Glutamatergic neuron (in vitro differentiated cells): ENCODE results near the gene TBC1D14. TPM values are rescaled to one million over a fixed set of nuclear protein-coding genes. Genes with fewer than 3 reads are reported as not detected.

Source experiments
- DNase-seq: peaks from one replicate; pipeline ENCODE4 v3.0.0; 2022
- H3K27ac Mint-ChIP-seq: one replicate; pipeline ENCODE4 v1.8.0; 2020; ENCODE audit warnings: mild to moderate bottlenecking, mixed read lengths, inconsistent platforms; ENCODE audit not compliant: unreplicated experiment
- H3K27me3 Mint-ChIP-seq: one replicate; pipeline ENCODE4 v1.8.0; 2020; ENCODE audit warnings: mild to moderate bottlenecking, moderate library complexity, mixed read lengths, inconsistent platforms; ENCODE audit not compliant: unreplicated experiment
- H3K36me3 Mint-ChIP-seq: one replicate; pipeline ENCODE4 v1.8.0; 2020; ENCODE audit warnings: mild to moderate bottlenecking, mixed read lengths, inconsistent platforms; ENCODE audit not compliant: unreplicated experiment
- H3K4me1 Mint-ChIP-seq: one replicate; pipeline ENCODE4 v1.8.0; 2020; ENCODE audit warnings: mild to moderate bottlenecking, low read depth, mixed read lengths, inconsistent platforms; ENCODE audit not compliant: unreplicated experiment
- H3K4me3 Mint-ChIP-seq: one replicate; pipeline ENCODE4 v1.8.0; 2020; ENCODE audit warnings: mild to moderate bottlenecking, mixed read lengths, inconsistent platforms; ENCODE audit not compliant: unreplicated experiment
- H3K9me3 Mint-ChIP-seq: one replicate; pipeline ENCODE4 v1.8.0; 2020; ENCODE audit warnings: mild to moderate bottlenecking, moderate library complexity, mixed read lengths, inconsistent platforms; ENCODE audit not compliant: unreplicated experiment
- total RNA-seq: library from RNA; stranded (reverse); fragmentation: NEBNext Ultra II Directional; extraction: Animal tissue kit (Norgen Biotek cat#: 25700); gene quantifications from one replicate; pipeline ENCODE4 v1.2.1, GENCODE V29; 2021; ENCODE audit not compliant: unreplicated experiment
- TF ChIP-seq, protein P1 (sequence below): fragments of 200-600 bp; sonication (generic); IDR thresholded peaks from one replicate; pipeline ENCODE4 v1.5.0; 2021; ENCODE audit not compliant: partially characterized antibody, unreplicated experiment

Gene TBC1D14
- total RNA-seq, 1 donor from 2014 or later, result 82.2 TPM

DNA sequence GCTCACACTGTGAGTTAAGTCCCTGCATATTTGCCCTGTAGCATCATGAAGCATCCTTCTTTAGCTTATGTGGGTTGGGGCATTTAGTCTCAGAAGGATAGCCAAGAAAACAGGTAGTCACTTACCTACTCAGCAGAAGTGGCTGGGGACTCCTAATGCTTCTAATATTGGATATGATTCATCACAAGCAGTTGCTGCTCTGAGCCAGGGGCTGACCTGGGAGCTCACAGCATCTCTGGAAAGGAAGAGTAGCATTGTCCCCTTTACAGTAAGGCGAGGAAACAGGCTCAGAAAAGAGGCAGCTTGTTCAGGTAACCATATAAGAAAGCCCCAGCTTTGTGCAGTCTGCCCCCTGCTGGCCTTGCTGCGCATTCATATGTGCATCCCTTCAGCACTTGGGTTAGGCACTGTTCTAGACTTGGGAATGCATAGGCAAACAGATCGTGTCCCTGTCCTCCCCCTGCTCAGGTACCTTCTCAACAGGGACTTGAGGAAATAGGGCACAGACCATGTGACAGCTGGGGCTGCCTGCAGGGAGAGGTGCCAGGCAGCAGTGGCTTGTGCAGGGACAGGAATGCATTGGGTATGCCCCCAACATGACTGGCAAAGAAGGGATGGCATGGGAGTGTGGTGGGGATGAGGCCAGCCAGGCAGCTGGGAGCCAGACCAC is 35.7 kb upstream of the TBC1D14 start:
- no peak overlapping the region for H3K4me3 Mint-ChIP-seq
- H3K27me3 Mint-ChIP-seq, result peaks cover 4% of the 10 kb centered on the region
- H3K9me3 Mint-ChIP-seq, result peaks cover 21% of the 10 kb centered on the region
- no peak overlapping the region for H3K27ac Mint-ChIP-seq
- TF ChIP-seq, protein P1, sequence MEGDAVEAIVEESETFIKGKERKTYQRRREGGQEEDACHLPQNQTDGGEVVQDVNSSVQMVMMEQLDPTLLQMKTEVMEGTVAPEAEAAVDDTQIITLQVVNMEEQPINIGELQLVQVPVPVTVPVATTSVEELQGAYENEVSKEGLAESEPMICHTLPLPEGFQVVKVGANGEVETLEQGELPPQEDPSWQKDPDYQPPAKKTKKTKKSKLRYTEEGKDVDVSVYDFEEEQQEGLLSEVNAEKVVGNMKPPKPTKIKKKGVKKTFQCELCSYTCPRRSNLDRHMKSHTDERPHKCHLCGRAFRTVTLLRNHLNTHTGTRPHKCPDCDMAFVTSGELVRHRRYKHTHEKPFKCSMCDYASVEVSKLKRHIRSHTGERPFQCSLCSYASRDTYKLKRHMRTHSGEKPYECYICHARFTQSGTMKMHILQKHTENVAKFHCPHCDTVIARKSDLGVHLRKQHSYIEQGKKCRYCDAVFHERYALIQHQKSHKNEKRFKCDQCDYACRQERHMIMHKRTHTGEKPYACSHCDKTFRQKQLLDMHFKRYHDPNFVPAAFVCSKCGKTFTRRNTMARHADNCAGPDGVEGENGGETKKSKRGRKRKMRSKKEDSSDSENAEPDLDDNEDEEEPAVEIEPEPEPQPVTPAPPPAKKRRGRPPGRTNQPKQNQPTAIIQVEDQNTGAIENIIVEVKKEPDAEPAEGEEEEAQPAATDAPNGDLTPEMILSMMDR, result peak; percentile 83
- H3K4me1 Mint-ChIP-seq, result peaks cover 22% of the 10 kb centered on the region
- peaks cover 20% of the 10 kb centered on the region for H3K36me3 Mint-ChIP-seq
- DNase-seq, result peak; percentile 85

DNA sequence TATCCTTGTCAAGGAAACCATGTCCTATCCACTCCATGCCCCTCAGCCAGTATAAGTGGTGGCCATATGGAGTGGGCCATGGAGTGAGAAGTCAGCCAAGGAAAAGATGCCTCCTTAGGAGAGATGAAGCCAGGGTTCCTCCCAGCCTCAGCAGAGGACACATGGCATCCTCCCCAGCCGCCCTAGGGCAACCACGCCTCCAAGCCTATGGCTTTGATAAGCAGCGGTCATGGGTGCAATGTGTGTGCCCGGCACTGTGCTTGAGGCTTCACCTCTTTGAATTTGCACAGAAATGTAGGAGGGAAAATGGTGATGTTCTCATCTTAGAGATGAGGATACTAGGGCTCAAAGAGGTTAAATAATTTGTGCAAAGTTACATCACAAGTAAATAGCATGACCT is 34.6 kb upstream of the TBC1D14 start:
- Mint-ChIP-seq H3K27ac (no peak overlapping the region), H3K4me1 (peaks cover 22% of the 10 kb centered on the region), H3K9me3 (peaks cover 21% of the 10 kb centered on the region), H3K27me3 (peaks cover 4% of the 10 kb centered on the region), H3K36me3 (peaks cover 26% of the 10 kb centered on the region), H3K4me3 (no peak overlapping the region)
- DNase-seq, result no peak
- TF ChIP-seq, protein P1, result no peak

DNA sequence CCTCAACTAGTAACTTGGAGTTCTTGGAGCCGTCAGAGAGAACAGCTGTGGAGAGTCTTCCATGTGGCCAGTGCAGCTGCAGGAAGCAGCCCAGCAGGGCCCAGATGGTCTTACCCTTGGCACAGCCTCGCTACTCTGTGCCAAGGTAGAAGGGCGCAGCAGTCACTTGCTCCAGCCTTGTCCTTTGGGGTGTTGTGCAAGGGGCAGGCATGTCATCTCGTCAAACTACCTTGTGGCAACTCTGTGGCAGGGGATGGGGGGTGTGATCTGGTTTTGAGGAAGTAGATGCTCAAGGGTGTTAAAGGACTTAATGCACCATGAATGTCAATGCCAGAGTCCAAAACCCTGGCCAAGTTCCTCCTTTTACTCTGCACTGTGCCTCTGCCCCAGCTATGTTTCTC is 34.2 kb upstream of the TBC1D14 start:
- TF ChIP-seq, protein P1, result no peak
- Mint-ChIP-seq H3K27me3 (peaks cover 2% of the 10 kb centered on the region), H3K4me3 (no peak overlapping the region), H3K27ac (no peak overlapping the region), H3K36me3 (peaks cover 26% of the 10 kb centered on the region), H3K9me3 (peaks cover 21% of the 10 kb centered on the region), H3K4me1 (peaks cover 22% of the 10 kb centered on the region)
- DNase-seq, result no peak

DNA sequence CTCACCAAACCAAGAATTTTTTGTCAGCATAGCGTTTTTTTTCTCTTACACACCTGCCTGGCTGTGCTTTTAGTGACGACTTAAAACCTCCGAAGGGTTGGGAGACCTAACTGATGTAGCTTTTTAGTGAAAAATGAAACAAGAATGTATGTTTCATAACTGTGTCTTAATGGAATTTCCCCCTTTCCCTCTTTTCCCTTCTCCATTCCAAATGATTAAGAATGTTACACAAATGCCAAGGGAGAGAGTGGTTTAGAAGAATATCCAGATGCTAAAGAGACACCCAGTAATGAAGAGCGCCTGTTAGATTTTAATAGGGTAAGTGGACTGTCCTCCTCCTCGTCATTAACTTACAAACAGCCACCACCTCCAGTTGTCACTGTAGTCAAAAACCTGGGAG is 33.2 kb upstream of the TBC1D14 start:
- Mint-ChIP-seq H3K27me3 (peaks cover 2% of the 10 kb centered on the region), H3K4me1 (peaks cover 22% of the 10 kb centered on the region), H3K36me3 (peaks cover 26% of the 10 kb centered on the region), H3K4me3 (peak overlapping the region; percentile 25), H3K27ac (no peak overlapping the region), H3K9me3 (peaks cover 21% of the 10 kb centered on the region)
- TF ChIP-seq, protein P1, result no peak
- no peak for DNase-seq

DNA sequence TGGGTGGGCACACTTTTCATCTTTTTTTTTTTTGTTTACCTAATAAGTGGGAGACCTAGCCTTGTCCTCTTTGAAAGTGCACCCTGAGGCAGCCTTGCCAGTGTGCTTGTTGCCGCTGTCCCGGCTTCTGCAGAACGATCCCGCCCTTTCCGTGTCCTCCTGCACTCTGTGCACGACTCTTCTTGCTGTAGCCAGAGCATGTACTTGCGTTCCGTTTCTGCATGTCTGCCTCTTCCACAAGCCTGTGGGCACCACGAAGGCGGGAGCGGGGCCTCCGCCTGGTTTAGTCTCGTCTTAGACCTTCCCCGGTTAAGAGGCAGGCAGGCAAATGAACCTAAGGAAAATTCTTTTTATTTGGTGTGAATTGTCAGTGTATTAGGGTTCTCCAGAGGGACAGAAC is 32.6 kb upstream of the TBC1D14 start:
- DNase-seq, result no peak
- peaks cover 26% of the 10 kb centered on the region for H3K36me3 Mint-ChIP-seq
- H3K4me3 Mint-ChIP-seq, result no peak overlapping the region
- TF ChIP-seq, protein P1, result no peak
- H3K9me3 Mint-ChIP-seq, result peaks cover 17% of the 10 kb centered on the region
- H3K27ac Mint-ChIP-seq, result peak overlapping the region; percentile 64
- H3K4me1 Mint-ChIP-seq, result peaks cover 17% of the 10 kb centered on the region
- peaks cover 2% of the 10 kb centered on the region for H3K27me3 Mint-ChIP-seq
